Measurements from ENCODE around the gene HERC5. TPM values are rescaled to one million over a fixed set of nuclear protein-coding genes. Genes with fewer than 3 reads are reported as not detected.

The HERC5 gene
- total RNA-seq, 8 experiments from 2014 or later: 0.32 to 11.3 (median 1.7) TPM

- H3K4me1 ChIP-seq (replicated peaks in 1 of 2): no peaks in the 10 kb centered on the region
- H3K27ac ChIP-seq: no peak overlapping the region
- in situ Hi-C loops (cut with MboI; ENCODE audit: low pct_unique_long_range_greater_than_20kb in 2 of 9, low sequenced_read_pairs in 9 of 9, unreplicated experiment in 9 of 9): no loop called here
- WGBS, 10 experiments: 40 to 100% (median 75%) methylated on average over 1 to 2 of the region's 2 CpGs; no CpG with 5 or more reads in 6 of the 10 experiments
- H3K4me3 ChIP-seq: no peak overlapping the region
- no peak for ATAC-seq (replicated peaks in 6 of 8)
Measured at GRCh38 chr4:88452912-88453311, 4.0 kb upstream of the HERC5 start.

- Histone ChIP-seq H3K27ac (no peak overlapping the region), H3K4me3 (peak overlapping the region; percentile 35 to 45 (median 39)), H3K4me1 (replicated peaks in 1 of 2) (no peaks in the 10 kb centered on the region)
- in situ Hi-C loops (cut with MboI; ENCODE audit: low pct_unique_long_range_greater_than_20kb in 2 of 9, low sequenced_read_pairs in 9 of 9, unreplicated experiment in 9 of 9): no loop called here
- 0 to 57% (median 15%) methylated on average over 3 to 21 of the region's 75 CpGs for WGBS, 10 experiments
- peak; percentile 53 to 82 (median 76) for ATAC-seq (replicated peaks in 6 of 8)
Measured at GRCh38 chr4:88457307-88458103, 586 bp downstream of the HERC5 start.

GRCh38 chr4:88458104-88458740 is 1.3 kb downstream of the HERC5 start:
- no peak overlapping the region for H3K27ac ChIP-seq
- in situ Hi-C loops (cut with MboI; ENCODE audit: low pct_unique_long_range_greater_than_20kb in 2 of 9, low sequenced_read_pairs in 9 of 9, unreplicated experiment in 9 of 9): no loop called here

DNA sequence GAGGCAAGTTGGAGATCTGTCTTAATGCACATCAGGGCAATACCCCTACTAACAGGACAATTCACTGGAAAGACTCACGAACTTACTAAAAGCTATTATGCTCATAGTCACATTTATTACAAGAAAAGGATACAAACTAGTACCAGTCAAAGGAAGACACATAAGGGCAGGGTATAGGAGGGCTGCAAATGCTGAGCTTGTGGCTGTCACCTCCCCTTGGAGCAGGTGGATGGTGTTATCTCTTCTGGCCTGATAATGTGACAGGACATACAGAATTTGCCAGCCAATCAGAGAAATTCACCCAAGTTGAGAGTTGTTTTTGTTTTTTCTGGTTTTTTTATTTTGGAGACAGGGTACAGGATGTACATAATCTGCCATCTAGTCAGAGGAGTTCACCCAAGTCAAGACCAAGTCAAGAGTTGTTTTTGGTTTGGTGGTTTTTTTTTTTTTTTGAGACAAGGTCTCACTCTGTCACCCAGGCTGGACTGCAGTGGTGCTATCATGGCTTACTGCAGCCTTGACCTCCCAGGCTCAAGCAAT is 8.8 kb downstream of the HERC5 start:
- in situ Hi-C loops (cut with MboI; ENCODE audit: low pct_unique_long_range_greater_than_20kb in 2 of 9, low sequenced_read_pairs in 9 of 9, unreplicated experiment in 9 of 9): no loop called here
- 38 to 100% (median 88%) methylated on average over 1 of the region's 1 CpG; no CpG with 5 or more reads in 5 of the 10 experiments for WGBS, 10 experiments
- no peak for ATAC-seq (replicated peaks in 6 of 8)

More at GRCh38 chr4:88458104-88458740, 1.3 kb downstream of the HERC5 start:
- 30 to 77% (median 52%) methylated on average over 3 to 7 of the region's 7 CpGs for WGBS, 10 experiments
- Histone ChIP-seq H3K4me3 (no peak overlapping the region), H3K4me1 (replicated peaks in 1 of 2) (no peaks in the 10 kb centered on the region)
- no peak for ATAC-seq (replicated peaks in 6 of 8)

GRCh38 chr4:88467392-88467791 is 10.5 kb downstream of the HERC5 start:
- WGBS, 10 experiments: 15 to 83% (median 40%) methylated on average over 1 to 2 of the region's 2 CpGs; no CpG with 5 or more reads in 3 of the 10 experiments
- ATAC-seq (replicated peaks in 6 of 8): no peak
- Histone ChIP-seq H3K27ac (no peak overlapping the region), H3K4me3 (no peak overlapping the region), H3K4me1 (replicated peaks in 1 of 2) (no peaks in the 10 kb centered on the region)
- in situ Hi-C loops (cut with MboI; ENCODE audit: low pct_unique_long_range_greater_than_20kb in 2 of 9, low sequenced_read_pairs in 9 of 9, unreplicated experiment in 9 of 9): no loop called here

More for the DNA sequence above, 8.8 kb downstream of the HERC5 start:
- Histone ChIP-seq H3K4me1 (replicated peaks in 1 of 2) (no peaks in the 10 kb centered on the region), H3K27ac (no peak overlapping the region), H3K4me3 (no peak overlapping the region)

- no peak for ATAC-seq (replicated peaks in 6 of 8)
- Histone ChIP-seq H3K27ac (no peak overlapping the region), H3K4me1 (replicated peaks in 1 of 2) (no peaks in the 10 kb centered on the region), H3K4me3 (no peak overlapping the region)
- 80 to 90% methylated on average over 1 to 2 of the region's 5 CpGs; no CpG with 5 or more reads in 8 of the 10 experiments for WGBS, 10 experiments
- in situ Hi-C loops (cut with MboI; ENCODE audit: low pct_unique_long_range_greater_than_20kb in 2 of 9, low sequenced_read_pairs in 9 of 9, unreplicated experiment in 9 of 9): no loop called here
Measured at GRCh38 chr4:88477229-88477860, 20.4 kb downstream of the HERC5 start.

GRCh38 chr4:88478247-88478646 is 21.3 kb downstream of the HERC5 start:
- in situ Hi-C loops (cut with MboI; ENCODE audit: low pct_unique_long_range_greater_than_20kb in 2 of 9, low sequenced_read_pairs in 9 of 9, unreplicated experiment in 9 of 9): no loop called here
- no peak overlapping the region for H3K4me3 ChIP-seq
- H3K27ac ChIP-seq: no peak overlapping the region
- no peaks in the 10 kb centered on the region for H3K4me1 ChIP-seq (replicated peaks in 1 of 2)
- ATAC-seq (replicated peaks in 6 of 8): no peak
- 57 to 100% (median 90%) methylated on average over 1 to 2 of the region's 2 CpGs; no CpG with 5 or more reads in 1 of the 10 experiments for WGBS, 10 experiments

GRCh38 chr4:88481537-88481936 is 24.6 kb downstream of the HERC5 start:
- Histone ChIP-seq H3K4me1 (replicated peaks in 1 of 2) (no peaks in the 10 kb centered on the region), H3K4me3 (no peak overlapping the region), H3K27ac (no peak overlapping the region)
- in situ Hi-C loops (cut with MboI; ENCODE audit: low pct_unique_long_range_greater_than_20kb in 2 of 9, low sequenced_read_pairs in 9 of 9, unreplicated experiment in 9 of 9): no loop called here
- no peak for ATAC-seq (replicated peaks in 6 of 8)
- 0 to 100% (median 82%) methylated on average over 1 of the region's 1 CpG; no CpG with 5 or more reads in 1 of the 10 experiments for WGBS, 10 experiments

DNA sequence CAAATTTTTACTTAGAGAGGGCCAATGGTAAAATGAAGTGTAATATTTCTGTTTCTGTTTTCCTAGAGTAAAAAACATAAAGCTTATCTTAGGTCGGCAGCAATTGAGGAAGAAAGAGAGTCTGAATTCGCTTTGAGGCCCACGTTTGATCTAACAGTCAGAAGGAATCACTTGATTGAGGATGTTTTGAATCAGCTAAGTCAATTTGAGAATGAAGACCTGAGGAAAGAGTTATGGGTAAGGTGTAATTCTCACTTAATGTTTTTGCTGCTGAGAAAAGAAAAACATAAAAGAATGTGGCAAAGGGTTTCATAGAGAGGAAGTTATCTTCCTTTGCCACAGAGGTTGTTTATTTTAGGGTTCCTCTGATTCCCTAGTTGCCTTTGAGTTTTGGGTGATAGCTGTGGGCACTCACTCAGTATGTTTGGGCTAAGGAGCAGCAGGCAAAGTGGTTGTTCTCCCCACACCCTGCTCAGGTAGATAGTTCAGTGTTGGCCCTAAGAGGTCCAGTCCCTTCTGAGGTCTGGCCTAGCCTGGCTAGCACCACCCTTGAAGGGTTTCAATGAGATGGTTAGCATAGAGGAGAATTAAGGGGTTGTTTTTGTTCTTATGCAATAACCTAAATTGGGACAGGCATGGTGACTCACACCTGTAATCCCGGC is 32.3 kb downstream of the HERC5 start:
- in situ Hi-C loops (cut with MboI; ENCODE audit: low pct_unique_long_range_greater_than_20kb in 2 of 9, low sequenced_read_pairs in 9 of 9, unreplicated experiment in 9 of 9): no loop called here
- H3K4me3 ChIP-seq: no peak overlapping the region
- 31 to 100% (median 78%) methylated on average over 3 to 4 of the region's 4 CpGs for WGBS, 10 experiments

GRCh38 chr4:88497859-88498409 is 41.0 kb downstream of the HERC5 start:
- H3K4me1 ChIP-seq (replicated peaks in 1 of 2): no peaks in the 10 kb centered on the region
- 80 to 100% methylated on average over 1 of the region's 2 CpGs; no CpG with 5 or more reads in 8 of the 10 experiments for WGBS, 10 experiments
- in situ Hi-C loops (cut with MboI; ENCODE audit: low pct_unique_long_range_greater_than_20kb in 2 of 9, low sequenced_read_pairs in 9 of 9, unreplicated experiment in 9 of 9): no loop called here
- H3K4me3 ChIP-seq: no peak overlapping the region
- H3K27ac ChIP-seq: no peak overlapping the region
- ATAC-seq (replicated peaks in 6 of 8): no peak

More for the DNA sequence above, 32.3 kb downstream of the HERC5 start:
- no peak overlapping the region for H3K27ac ChIP-seq
- no peak for ATAC-seq (replicated peaks in 6 of 8)
- H3K4me1 ChIP-seq (replicated peaks in 1 of 2): no peaks in the 10 kb centered on the region

GRCh38 chr4:88503344-88503743 is 46.4 kb downstream of the HERC5 start:
- H3K27ac ChIP-seq: no peak overlapping the region
- H3K4me1 ChIP-seq (replicated peaks in 1 of 2): no peaks in the 10 kb centered on the region
- 48 to 100% (median 91%) methylated on average over 1 to 2 of the region's 2 CpGs for WGBS, 10 experiments
- in situ Hi-C loops (cut with MboI; ENCODE audit: low pct_unique_long_range_greater_than_20kb in 2 of 9, low sequenced_read_pairs in 9 of 9, unreplicated experiment in 9 of 9): loop anchor here in 7 of 9 experiments (25.0 kb wide), 5 partner anchors 141 to 641 kb away; no protein-coding TSS in a partner anchor
- ATAC-seq (replicated peaks in 6 of 8): no peak
- no peak overlapping the region for H3K4me3 ChIP-seq

- Histone ChIP-seq H3K4me3 (no peak overlapping the region), H3K4me1 (replicated peaks in 1 of 2) (no peaks in the 10 kb centered on the region), H3K27ac (no peak overlapping the region)
- in situ Hi-C loops (cut with MboI; ENCODE audit: low pct_unique_long_range_greater_than_20kb in 2 of 9, low sequenced_read_pairs in 9 of 9, unreplicated experiment in 9 of 9): loop anchor here (10.0 to 25.0 kb wide), 8 partner anchors 136 to 649 kb away; partner anchors contain the start of gene HERC6 (in 1 of the 9)
- ATAC-seq (replicated peaks in 6 of 8): no peak
- 50 to 80% (median 69%) methylated on average over 1 to 3 of the region's 3 CpGs; no CpG with 5 or more reads in 2 of the 10 experiments for WGBS, 10 experiments
Measured at GRCh38 chr4:88511236-88511635, 54.3 kb downstream of the HERC5 start.
